HFF-Myc (cell line): Measurements from ENCODE around the gene SLC12A7.

Experiments used
- DNase-seq: peaks from one replicate; pipeline ENCODE4 v3.0.0-alpha.2; 2011; ENCODE audit warnings: low read depth; ENCODE audit errors: extremely low read depth
- H3K4me3 ChIP-seq: replicated peaks from 2 replicates; pipeline ENCODE4 v1.5.1; 2011; ENCODE audit warnings: low read depth, mild to moderate bottlenecking, control low read depth, low read length
- TF ChIP-seq, protein P1 (sequence below): IDR thresholded peaks from 2 replicates; pipeline ENCODE4 v1.5.1; 2012; ENCODE audit warnings: mild to moderate bottlenecking, low read depth, low read length, control low read depth; ENCODE audit errors: missing control alignments

Gene SLC12A7

DNA sequence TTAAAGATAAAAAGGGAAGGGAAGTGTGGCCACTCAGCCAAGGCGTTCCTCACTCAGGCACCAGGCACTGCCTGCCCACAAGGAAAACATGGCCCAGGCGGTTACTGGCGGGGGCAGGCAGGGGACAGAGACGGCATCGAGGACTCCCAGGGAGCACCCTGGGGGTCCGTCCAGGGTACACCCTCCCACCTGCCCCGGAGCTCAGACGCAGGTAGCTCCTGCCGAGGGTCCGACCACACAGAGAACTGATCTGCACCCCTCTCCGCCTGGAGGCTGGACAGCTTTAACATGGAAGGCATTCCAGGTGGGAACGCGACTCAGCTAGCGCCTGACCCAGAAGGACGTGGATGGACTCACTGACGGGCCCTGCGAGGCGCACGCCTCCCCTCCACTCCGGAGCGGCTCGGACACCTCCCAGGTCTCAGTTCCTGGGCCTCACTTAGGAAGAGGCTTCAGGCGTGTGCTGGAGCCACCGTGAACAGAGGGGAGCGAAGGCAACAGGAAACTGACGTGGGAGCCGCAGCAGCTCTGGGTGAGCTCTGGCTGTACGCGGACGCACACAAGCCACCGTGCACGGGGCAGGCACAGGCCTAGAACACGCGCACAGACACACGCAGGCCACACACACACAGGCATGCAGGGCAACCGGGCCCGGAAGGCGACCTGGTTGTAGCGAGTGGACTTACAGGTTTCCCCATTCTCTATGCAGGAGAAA, 55.8 kb downstream of the SLC12A7 start:
- no peak for DNase-seq

DNA sequence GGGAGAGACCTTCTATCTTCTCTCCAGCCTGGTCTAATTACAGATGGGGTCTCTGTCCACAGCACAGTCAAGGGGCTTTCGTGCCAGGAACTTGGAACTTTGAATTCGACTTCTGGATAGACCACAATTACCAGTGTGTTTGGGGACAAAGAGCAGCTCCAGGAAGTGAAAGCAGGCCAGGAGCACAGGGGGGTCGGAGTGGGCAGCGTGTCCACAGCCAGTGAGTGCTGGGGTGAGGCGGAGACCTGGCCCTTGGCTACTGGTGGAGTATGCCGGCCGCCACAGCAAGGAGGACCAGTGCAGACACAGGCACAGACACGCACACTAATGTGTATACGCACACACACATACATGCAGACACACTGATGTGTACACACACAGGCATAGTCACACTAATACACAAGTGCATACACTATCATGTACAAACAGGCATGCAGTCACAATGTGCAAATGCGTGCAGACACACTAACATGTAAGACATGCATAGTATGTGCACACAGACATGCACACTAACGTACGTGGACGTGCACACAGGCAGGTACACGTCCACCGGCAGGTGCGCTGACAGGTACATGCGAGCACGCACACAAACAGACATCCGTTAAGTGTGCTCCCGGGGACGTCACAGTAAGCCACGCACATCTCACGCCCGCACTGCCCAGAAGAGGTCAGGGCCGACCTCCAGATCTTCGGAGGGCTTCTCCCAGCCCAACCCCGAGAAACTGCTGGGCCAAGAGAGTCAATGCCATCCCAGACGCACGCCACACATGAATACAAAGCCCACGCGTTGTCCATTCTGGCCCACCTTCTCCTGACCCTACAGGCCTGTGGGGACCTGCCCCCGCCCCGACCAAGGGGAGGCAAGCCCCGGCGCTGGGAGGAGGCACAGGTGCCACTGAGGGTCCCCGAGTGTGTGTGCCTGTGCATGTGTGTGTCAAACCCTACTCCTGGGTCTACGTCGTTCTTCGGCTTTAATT, 56.8 kb downstream of the SLC12A7 start:
- TF ChIP-seq, protein P1, sequence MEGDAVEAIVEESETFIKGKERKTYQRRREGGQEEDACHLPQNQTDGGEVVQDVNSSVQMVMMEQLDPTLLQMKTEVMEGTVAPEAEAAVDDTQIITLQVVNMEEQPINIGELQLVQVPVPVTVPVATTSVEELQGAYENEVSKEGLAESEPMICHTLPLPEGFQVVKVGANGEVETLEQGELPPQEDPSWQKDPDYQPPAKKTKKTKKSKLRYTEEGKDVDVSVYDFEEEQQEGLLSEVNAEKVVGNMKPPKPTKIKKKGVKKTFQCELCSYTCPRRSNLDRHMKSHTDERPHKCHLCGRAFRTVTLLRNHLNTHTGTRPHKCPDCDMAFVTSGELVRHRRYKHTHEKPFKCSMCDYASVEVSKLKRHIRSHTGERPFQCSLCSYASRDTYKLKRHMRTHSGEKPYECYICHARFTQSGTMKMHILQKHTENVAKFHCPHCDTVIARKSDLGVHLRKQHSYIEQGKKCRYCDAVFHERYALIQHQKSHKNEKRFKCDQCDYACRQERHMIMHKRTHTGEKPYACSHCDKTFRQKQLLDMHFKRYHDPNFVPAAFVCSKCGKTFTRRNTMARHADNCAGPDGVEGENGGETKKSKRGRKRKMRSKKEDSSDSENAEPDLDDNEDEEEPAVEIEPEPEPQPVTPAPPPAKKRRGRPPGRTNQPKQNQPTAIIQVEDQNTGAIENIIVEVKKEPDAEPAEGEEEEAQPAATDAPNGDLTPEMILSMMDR: no peak
- DNase-seq: no peak
- no peak overlapping the region for H3K4me3 ChIP-seq

More for the DNA sequence above, 55.8 kb downstream of the SLC12A7 start:
- H3K4me3 ChIP-seq: no peak overlapping the region
- TF ChIP-seq, protein P1: no peak

DNA sequence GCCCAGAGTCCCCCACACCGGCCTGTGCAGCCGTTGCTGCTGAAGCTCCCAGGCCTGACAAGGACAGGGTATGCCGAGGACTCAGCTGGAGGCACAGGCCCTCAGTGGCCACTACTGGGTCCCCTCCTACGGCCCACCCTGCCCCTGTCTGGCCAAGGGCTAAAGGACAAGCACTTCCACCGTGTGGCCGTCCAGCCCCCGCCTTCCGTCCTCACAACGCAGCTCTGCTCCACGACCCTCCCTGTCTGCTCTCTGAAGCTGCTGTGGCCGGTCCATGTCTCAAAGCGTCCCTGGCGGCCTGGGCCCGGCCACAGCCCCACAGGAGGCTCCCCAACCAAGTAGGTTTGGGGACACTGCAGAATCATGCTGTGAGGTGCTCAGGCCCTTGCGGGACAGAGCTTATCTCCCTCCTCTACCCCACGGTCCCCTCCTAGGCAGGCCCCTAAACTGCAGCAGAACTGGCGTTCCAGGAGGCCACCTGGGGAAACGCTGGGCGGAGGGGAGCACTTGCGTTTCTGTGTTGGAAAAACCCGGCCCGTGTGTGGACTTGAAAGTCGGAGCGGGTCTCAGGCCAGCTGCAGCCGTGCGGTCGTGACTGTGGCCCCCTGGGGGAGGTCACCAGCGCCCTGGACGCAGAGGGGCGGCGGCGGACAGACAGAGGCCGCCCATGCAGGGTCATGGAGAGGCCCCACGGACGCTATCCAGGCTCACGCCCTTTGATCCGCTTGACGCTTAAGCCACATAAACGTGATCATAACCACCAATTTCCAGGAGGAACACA, 57.7 kb downstream of the SLC12A7 start:
- no peak overlapping the region for H3K4me3 ChIP-seq
- DNase-seq: no peak
- TF ChIP-seq, protein P1: no peak

DNA sequence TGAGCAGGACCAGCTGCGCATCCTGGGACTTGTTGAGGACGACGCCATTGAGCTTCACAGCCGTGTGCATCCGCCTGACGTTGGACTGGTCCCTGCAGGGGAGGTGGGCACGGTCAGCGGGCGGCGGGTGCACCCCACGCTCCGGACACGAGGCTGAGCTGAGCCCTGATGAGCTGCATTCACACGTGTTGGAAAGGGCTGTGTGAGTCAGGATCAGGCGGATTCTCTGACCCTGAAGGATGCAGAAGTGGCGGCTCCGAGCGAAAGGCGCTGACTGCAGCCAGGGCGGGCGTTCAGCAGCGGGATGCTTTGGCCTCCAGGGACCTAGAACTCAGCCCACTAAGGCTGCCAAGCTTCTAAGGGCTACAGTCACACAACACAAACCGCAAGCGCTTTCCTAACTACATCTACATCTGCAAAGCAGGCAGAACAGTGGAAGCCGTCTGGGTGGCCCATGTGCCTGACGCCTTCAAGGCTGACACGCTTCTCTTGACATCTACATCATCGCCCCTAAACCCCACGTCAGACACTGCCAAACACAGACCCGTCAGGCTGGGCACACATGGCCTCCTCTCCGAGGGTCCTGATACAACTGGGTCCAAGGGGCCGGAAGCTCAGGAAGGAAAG, 58.4 kb downstream of the SLC12A7 start:
- TF ChIP-seq, protein P1: no peak
- no peak for DNase-seq
- no peak overlapping the region for H3K4me3 ChIP-seq

DNA sequence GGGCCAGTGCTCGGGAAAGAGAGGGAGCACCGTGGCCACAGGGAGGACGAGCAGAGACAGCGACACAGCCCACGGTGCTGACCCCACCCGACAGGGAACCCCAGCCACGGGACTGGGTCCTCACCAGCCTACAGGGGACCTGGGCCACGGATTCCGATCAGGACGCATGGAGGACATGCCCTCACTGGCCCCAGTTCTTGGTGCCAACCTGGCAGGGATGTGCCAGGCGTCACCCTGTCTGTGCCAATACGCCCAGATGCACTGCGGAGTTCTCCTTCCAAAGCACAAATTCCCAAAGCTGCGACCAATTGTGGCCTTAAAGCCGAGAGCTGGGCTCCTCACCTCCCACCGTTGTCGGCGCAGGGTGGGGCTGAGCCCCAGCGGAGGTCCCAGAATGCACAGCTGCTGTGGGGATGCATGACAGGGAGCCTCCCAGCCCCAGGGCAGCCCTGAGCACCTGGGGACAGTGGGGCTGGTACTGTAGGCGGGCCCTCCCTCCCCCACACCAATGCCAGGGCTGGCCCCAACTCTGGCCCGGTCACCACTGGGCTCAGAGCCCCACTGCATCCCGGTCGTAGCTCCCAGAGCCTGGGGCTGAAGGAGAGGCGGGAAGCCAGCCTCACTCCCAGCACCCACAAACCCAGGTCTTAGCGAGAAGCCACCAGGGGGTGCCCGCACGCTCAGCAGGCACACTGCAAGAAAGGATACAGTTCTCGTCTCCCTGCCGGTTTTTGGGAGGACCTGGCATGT, 59.0 kb downstream of the SLC12A7 start:
- no peak overlapping the region for H3K4me3 ChIP-seq
- TF ChIP-seq, protein P1: no peak
- DNase-seq: no peak
